ENCODE data around the gene ERI3.

GRCh38 chr1:44290250-44291094, 64.6 kb downstream of the ERI3 start:
- TF ChIP-seq CTCF (IDR thresholded peaks at IDR 0.05): no peak
- no peak for TF ChIP-seq POLR2AphosphoS5 (IDR thresholded peaks at IDR 0.05)
- no peak for TF ChIP-seq EP300 (IDR thresholded peaks at IDR 0.05)

All from gastroesophageal sphincter (tissue), 3 donors.